ENCODE measurements around the gene DERA.

- TF ChIP-seq, protein P1, sequence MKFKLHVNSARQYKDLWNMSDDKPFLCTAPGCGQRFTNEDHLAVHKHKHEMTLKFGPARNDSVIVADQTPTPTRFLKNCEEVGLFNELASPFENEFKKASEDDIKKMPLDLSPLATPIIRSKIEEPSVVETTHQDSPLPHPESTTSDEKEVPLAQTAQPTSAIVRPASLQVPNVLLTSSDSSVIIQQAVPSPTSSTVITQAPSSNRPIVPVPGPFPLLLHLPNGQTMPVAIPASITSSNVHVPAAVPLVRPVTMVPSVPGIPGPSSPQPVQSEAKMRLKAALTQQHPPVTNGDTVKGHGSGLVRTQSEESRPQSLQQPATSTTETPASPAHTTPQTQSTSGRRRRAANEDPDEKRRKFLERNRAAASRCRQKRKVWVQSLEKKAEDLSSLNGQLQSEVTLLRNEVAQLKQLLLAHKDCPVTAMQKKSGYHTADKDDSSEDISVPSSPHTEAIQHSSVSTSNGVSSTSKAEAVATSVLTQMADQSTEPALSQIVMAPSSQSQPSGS (IDR thresholded peaks at IDR 0.05; ENCODE audit: low read length) = no peak
- TF ChIP-seq TEAD4 (IDR thresholded peaks at IDR 0.05; ENCODE audit: low read depth, low read length) (no peak), RAD21 (IDR thresholded peaks at IDR 0.05 in 1 of 2, conservative IDR thresholded peaks at IDR 0.05 in 1 of 2; ENCODE audit: low read depth in 2 of 2, low read length in 2 of 2) (no peak), POLR2A (IDR thresholded peaks at IDR 0.05; ENCODE audit: control extremely low read depth in 1 of 2, low read depth in 2 of 2, low read length in 2 of 2) (no peak), MAX (IDR thresholded peaks at IDR 0.05) (no peak), FOSL1 (IDR thresholded peaks at IDR 0.05; ENCODE audit: insufficient read depth, low read depth, low read length) (no peak), BRCA1 (IDR thresholded peaks at IDR 0.05; ENCODE audit: low read depth, low read length) (no peak), RXRA (IDR thresholded peaks at IDR 0.05; ENCODE audit: insufficient read depth, low read depth, low read length) (no peak)
- TF ChIP-seq, protein P2, sequence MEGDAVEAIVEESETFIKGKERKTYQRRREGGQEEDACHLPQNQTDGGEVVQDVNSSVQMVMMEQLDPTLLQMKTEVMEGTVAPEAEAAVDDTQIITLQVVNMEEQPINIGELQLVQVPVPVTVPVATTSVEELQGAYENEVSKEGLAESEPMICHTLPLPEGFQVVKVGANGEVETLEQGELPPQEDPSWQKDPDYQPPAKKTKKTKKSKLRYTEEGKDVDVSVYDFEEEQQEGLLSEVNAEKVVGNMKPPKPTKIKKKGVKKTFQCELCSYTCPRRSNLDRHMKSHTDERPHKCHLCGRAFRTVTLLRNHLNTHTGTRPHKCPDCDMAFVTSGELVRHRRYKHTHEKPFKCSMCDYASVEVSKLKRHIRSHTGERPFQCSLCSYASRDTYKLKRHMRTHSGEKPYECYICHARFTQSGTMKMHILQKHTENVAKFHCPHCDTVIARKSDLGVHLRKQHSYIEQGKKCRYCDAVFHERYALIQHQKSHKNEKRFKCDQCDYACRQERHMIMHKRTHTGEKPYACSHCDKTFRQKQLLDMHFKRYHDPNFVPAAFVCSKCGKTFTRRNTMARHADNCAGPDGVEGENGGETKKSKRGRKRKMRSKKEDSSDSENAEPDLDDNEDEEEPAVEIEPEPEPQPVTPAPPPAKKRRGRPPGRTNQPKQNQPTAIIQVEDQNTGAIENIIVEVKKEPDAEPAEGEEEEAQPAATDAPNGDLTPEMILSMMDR (IDR thresholded peaks at IDR 0.05; ENCODE audit: control extremely low read depth in 1 of 3, insufficient read depth in 1 of 3, low read depth in 1 of 3, low read length in 3 of 3) = no peak
Observed at GRCh38 chr12:16021676-16022075, 110.5 kb downstream of the DERA start.
